SK-N-SH treated with all-trans-retinoic acid at 6 μM for 48 hours (cell line): ENCODE results near the gene TBL1X.

ENCODE experiments used
- ATAC-seq: fragments of 200-7000 bp; cut with Tn5 transposase; 3 replicates; pipeline ENCODE4 v1.9.1; 2020; ENCODE audit warnings: mild to moderate bottlenecking, moderate library complexity
- ARNTL ChIP-seq: fragments of 450-650 bp; formaldehyde crosslinking; IDR thresholded peaks from 2 replicates; pipeline ENCODE4 v1.5.0; 2020; ENCODE audit warnings: low read depth, mild to moderate bottlenecking, moderate library complexity, borderline replicate concordance
- CSDC2 ChIP-seq: fragments of 250-450 bp; sonication (Bioruptor Pico); IDR thresholded peaks from 2 replicates; pipeline ENCODE4 v1.5.0; 2020; ENCODE audit warnings: mild to moderate bottlenecking, moderate library complexity
- ESRRG ChIP-seq: fragments of 250-450 bp; sonication (Bioruptor Pico); IDR thresholded peaks from 2 replicates; pipeline ENCODE4 v1.6.1; 2021; ENCODE audit warnings: mild to moderate bottlenecking
- GLIS3 ChIP-seq: fragments of 250-450 bp; sonication (Bioruptor Pico); IDR thresholded peaks from 2 replicates; pipeline ENCODE4 v1.5.0; 2020; ENCODE audit warnings: mild to moderate bottlenecking, moderate library complexity
- ISL1 ChIP-seq: fragments of 250-450 bp; sonication (Bioruptor Pico); IDR thresholded peaks from 2 replicates; pipeline ENCODE4 v2.1.2; 2022; ENCODE audit warnings: mild to moderate bottlenecking, moderate library complexity
- OSR1 ChIP-seq: fragments of 250-450 bp; sonication (Bioruptor Pico); IDR thresholded peaks from 2 replicates; pipeline ENCODE4 v1.8.0; 2022; ENCODE audit warnings: moderate library complexity, mild to moderate bottlenecking, inconsistent platforms
- PPARA ChIP-seq: fragments of 250-450 bp; sonication (Bioruptor Pico); IDR thresholded peaks from 2 replicates; pipeline ENCODE4 v1.5.0; 2020; ENCODE audit warnings: mild to moderate bottlenecking, borderline replicate concordance
- RARB ChIP-seq: fragments of 250-450 bp; sonication (Bioruptor Pico); IDR thresholded peaks from 2 replicates; pipeline ENCODE4 v1.8.0; 2021; ENCODE audit warnings: mild to moderate bottlenecking, moderate library complexity
- SNAI2 ChIP-seq: fragments of 250-450 bp; sonication (Bioruptor Pico); IDR thresholded peaks from 2 replicates; pipeline ENCODE4 v1.5.0; 2020; ENCODE audit warnings: mild to moderate bottlenecking, moderate library complexity
- TCF4 ChIP-seq: fragments of 250-450 bp; sonication (Bioruptor Pico); IDR thresholded peaks from 2 replicates; pipeline ENCODE4 v1.8.0; 2021; ENCODE audit warnings: mild to moderate bottlenecking, moderate library complexity, borderline replicate concordance
- TOX ChIP-seq: fragments of 250-450 bp; sonication (Bioruptor Pico); IDR thresholded peaks from 2 replicates; pipeline ENCODE4 v1.8.0; 2021; ENCODE audit warnings: mild to moderate bottlenecking, moderate library complexity, borderline replicate concordance
- ZC3H10 ChIP-seq: fragments of 250-450 bp; sonication (Bioruptor Pico); IDR thresholded peaks from 2 replicates; pipeline ENCODE4 v1.5.1; 2021; ENCODE audit warnings: mild to moderate bottlenecking, moderate library complexity
- ZFP3 ChIP-seq: fragments of 250-450 bp; sonication (Bioruptor Pico); IDR thresholded peaks from 2 replicates; pipeline ENCODE4 v1.5.0; 2020; ENCODE audit warnings: mild to moderate bottlenecking, moderate library complexity
- ZFP30 ChIP-seq: fragments of 450-650 bp; formaldehyde crosslinking; IDR thresholded peaks from 2 replicates; pipeline ENCODE4 v1.5.0; 2022; ENCODE audit warnings: mild to moderate bottlenecking, moderate library complexity
- ZNF565 ChIP-seq: fragments of 450-650 bp; formaldehyde crosslinking; conservative IDR thresholded peaks from 2 replicates; pipeline ENCODE4 v1.5.0; 2020; ENCODE audit warnings: low read depth, mild to moderate bottlenecking, moderate library complexity
- ZNF70 ChIP-seq: fragments of 450-650 bp; formaldehyde crosslinking; IDR thresholded peaks from 2 replicates; pipeline ENCODE4 v1.5.0; 2020; ENCODE audit warnings: mild to moderate bottlenecking, moderate library complexity
- ZNF8 ChIP-seq: fragments of 450-650 bp; formaldehyde crosslinking; IDR thresholded peaks from 2 replicates; pipeline ENCODE4 v1.5.0; 2020; ENCODE audit warnings: mild to moderate bottlenecking, moderate library complexity
- TF ChIP-seq, protein P1 (sequence below): fragments of 250-450 bp; sonication (Bioruptor Pico); IDR thresholded peaks from 2 replicates; pipeline ENCODE4 v1.5.0; 2020; ENCODE audit warnings: mild to moderate bottlenecking, moderate library complexity
- TF ChIP-seq, protein P2 (sequence below): fragments of 250-450 bp; sonication (Bioruptor Pico); IDR thresholded peaks from 2 replicates; pipeline ENCODE4 v1.5.1; 2021; ENCODE audit warnings: mild to moderate bottlenecking, moderate library complexity
- TF ChIP-seq, protein P3 (sequence below): fragments of 250-450 bp; sonication (Bioruptor Pico); IDR thresholded peaks from 2 replicates; pipeline ENCODE4 v1.8.0; 2021; ENCODE audit warnings: low read depth, mild to moderate bottlenecking, moderate library complexity, borderline replicate concordance
- TF ChIP-seq, protein P4 (sequence below): fragments of 250-450 bp; sonication (Bioruptor Pico); IDR thresholded peaks from 2 replicates; pipeline ENCODE4 v1.5.1; 2020; ENCODE audit warnings: low read depth, mild to moderate bottlenecking, moderate library complexity

Gene TBL1X

DNA sequence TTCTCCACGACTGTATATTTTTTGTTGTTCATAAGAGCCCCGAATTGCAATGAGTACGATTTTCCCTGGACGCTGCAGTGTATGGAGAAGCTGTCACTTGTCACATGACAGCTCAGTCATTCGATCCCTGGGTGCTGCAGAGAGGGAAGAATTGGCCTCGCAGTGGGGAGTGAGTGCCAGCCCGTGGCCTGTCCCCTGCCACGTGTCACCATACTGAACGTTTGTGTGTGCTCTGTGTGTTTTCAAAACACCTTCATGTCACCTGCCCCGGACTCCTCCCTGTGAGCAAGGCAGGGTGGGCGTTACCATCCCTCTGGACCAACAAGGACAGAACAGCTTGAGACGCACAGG is 77.9 kb downstream of the TBL1X start:
- TF ChIP-seq OSR1 (CRISPR knock-in tag): no peak
- TF ChIP-seq ZNF8 (CRISPR knock-in tag): no peak
- no peak for TF ChIP-seq ZFP30 (CRISPR knock-in tag)
- TF ChIP-seq, protein P1, sequence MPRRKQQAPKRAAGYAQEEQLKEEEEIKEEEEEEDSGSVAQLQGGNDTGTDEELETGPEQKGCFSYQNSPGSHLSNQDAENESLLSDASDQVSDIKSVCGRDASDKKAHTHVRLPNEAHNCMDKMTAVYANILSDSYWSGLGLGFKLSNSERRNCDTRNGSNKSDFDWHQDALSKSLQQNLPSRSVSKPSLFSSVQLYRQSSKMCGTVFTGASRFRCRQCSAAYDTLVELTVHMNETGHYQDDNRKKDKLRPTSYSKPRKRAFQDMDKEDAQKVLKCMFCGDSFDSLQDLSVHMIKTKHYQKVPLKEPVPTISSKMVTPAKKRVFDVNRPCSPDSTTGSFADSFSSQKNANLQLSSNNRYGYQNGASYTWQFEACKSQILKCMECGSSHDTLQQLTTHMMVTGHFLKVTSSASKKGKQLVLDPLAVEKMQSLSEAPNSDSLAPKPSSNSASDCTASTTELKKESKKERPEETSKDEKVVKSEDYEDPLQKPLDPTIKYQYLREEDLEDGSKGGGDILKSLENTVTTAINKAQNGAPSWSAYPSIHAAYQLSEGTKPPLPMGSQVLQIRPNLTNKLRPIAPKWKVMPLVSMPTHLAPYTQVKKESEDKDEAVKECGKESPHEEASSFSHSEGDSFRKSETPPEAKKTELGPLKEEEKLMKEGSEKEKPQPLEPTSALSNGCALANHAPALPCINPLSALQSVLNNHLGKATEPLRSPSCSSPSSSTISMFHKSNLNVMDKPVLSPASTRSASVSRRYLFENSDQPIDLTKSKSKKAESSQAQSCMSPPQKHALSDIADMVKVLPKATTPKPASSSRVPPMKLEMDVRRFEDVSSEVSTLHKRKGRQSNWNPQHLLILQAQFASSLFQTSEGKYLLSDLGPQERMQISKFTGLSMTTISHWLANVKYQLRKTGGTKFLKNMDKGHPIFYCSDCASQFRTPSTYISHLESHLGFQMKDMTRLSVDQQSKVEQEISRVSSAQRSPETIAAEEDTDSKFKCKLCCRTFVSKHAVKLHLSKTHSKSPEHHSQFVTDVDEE (CRISPR knock-in tag): no peak
- TF ChIP-seq GLIS3 (CRISPR knock-in tag): no peak
- TF ChIP-seq, protein P2, sequence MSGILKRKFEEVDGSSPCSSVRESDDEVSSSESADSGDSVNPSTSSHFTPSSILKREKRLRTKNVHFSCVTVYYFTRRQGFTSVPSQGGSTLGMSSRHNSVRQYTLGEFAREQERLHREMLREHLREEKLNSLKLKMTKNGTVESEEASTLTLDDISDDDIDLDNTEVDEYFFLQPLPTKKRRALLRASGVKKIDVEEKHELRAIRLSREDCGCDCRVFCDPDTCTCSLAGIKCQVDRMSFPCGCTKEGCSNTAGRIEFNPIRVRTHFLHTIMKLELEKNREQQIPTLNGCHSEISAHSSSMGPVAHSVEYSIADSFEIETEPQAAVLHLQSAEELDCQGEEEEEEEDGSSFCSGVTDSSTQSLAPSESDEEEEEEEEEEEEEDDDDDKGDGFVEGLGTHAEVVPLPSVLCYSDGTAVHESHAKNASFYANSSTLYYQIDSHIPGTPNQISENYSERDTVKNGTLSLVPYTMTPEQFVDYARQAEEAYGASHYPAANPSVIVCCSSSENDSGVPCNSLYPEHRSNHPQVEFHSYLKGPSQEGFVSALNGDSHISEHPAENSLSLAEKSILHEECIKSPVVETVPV (CRISPR knock-in tag): no peak
- TF ChIP-seq RARB (CRISPR knock-in tag): no peak
- TF ChIP-seq CSDC2: no peak
- TF ChIP-seq ZNF565: no peak
- TF ChIP-seq ARNTL (CRISPR knock-in tag): no peak
- no peak for TF ChIP-seq PPARA (CRISPR knock-in tag)
- no peak for TF ChIP-seq ISL1 (CRISPR knock-in tag)
- no peak for TF ChIP-seq ZC3H10 (CRISPR knock-in tag)
- TF ChIP-seq, protein P3, sequence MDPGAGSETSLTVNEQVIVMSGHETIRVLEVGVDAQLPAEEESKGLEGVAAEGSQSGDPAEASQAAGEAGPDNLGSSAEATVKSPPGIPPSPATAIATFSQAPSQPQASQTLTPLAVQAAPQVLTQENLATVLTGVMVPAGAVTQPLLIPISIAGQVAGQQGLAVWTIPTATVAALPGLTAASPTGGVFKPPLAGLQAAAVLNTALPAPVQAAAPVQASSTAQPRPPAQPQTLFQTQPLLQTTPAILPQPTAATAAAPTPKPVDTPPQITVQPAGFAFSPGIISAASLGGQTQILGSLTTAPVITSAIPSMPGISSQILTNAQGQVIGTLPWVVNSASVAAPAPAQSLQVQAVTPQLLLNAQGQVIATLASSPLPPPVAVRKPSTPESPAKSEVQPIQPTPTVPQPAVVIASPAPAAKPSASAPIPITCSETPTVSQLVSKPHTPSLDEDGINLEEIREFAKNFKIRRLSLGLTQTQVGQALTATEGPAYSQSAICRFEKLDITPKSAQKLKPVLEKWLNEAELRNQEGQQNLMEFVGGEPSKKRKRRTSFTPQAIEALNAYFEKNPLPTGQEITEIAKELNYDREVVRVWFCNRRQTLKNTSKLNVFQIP (CRISPR knock-in tag): no peak
- TF ChIP-seq SNAI2 (CRISPR knock-in tag): no peak
- no peak for TF ChIP-seq ZFP3 (CRISPR knock-in tag)
- TF ChIP-seq, all 23 proteins: peak for 0
- ATAC-seq: no peak

DNA sequence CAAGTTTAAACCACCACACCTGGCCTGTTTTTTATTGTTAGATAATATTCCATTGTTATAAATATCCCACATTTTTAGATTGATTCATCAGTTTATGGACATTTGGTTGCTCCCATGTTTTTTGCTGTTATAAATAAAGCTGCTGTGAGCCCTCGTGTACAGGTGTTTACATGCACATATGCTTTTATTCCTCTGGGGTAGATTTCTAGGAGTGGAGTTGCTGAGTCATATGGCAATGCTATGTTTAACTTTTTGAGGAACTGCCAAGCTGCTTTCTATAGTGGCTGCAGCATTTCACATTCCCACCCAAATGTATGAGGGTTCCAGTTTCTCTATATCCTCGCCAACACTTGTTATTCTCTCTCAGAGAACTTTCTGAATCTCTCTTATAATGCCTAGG is 90.5 kb downstream of the TBL1X start:
- TF ChIP-seq, protein P4, sequence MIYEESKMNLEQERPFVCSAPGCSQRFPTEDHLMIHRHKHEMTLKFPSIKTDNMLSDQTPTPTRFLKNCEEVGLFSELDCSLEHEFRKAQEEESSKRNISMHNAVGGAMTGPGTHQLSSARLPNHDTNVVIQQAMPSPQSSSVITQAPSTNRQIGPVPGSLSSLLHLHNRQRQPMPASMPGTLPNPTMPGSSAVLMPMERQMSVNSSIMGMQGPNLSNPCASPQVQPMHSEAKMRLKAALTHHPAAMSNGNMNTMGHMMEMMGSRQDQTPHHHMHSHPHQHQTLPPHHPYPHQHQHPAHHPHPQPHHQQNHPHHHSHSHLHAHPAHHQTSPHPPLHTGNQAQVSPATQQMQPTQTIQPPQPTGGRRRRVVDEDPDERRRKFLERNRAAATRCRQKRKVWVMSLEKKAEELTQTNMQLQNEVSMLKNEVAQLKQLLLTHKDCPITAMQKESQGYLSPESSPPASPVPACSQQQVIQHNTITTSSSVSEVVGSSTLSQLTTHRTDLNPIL: no peak
- no peak for TF ChIP-seq ZFP3 (CRISPR knock-in tag)
- TF ChIP-seq ZNF565: no peak
- no peak for TF ChIP-seq ZC3H10 (CRISPR knock-in tag)
- TF ChIP-seq GLIS3 (CRISPR knock-in tag): no peak
- TF ChIP-seq, protein P1 (CRISPR knock-in tag): no peak
- no peak for TF ChIP-seq ZFP30 (CRISPR knock-in tag)
- no peak for TF ChIP-seq TCF4 (CRISPR knock-in tag)
- TF ChIP-seq CSDC2: no peak
- no peak for TF ChIP-seq ESRRG (CRISPR knock-in tag)
- TF ChIP-seq ARNTL (CRISPR knock-in tag): no peak
- TF ChIP-seq TOX: no peak
- TF ChIP-seq PPARA (CRISPR knock-in tag): no peak
- TF ChIP-seq, protein P3 (CRISPR knock-in tag): no peak
- no peak for TF ChIP-seq ZNF70
- no peak for ATAC-seq
